Measurements from ENCODE around the gene TRMT61A. TPM values are rescaled to one million over a fixed set of nuclear protein-coding genes. Genes with fewer than 3 reads are reported as not detected.

TRMT61A gene
- total RNA-seq, 2 experiments from 2014 or later, result 20.6 to 22.1 TPM

DNA sequence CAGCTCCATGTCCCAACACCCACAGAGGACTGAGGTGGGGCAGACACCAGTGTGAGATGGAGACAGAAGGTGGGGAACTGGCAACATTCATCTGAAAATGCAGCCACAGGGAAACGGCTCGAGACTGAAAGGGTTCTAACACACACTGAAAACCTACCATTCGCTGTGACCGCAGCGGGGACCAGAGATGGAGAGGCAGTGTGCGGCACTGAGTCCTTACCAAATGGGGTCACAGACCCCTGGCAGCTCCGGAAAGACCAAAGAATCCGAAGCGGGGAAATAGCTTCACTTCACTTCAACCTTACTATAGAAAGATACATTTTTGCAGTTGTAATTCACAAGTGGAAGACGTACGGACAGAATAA is 23.8 kb downstream of the TRMT61A start:
- Mint-ChIP-seq H3K27ac (no peak overlapping the region), H3K4me1 (peaks cover 4% of the 10 kb centered on the region), H3K9me3 (no peaks in the 10 kb centered on the region), H3K27me3 (no peaks in the 10 kb centered on the region), H3K4me3 (no peak overlapping the region), H3K36me3 (peaks cover 2% of the 10 kb centered on the region)
- no peak for DNase-seq

- Mint-ChIP-seq H3K27me3 (no peaks in the 10 kb centered on the region), H3K27ac (no peak overlapping the region), H3K9me3 (no peaks in the 10 kb centered on the region), H3K36me3 (peaks cover 16% of the 10 kb centered on the region), H3K4me3 (no peak overlapping the region), H3K4me1 (peaks cover 31% of the 10 kb centered on the region)
- DNase-seq, result no peak
Observed at GRCh38 chr14:103555559-103556337, 26.8 kb downstream of the TRMT61A start.

DNA sequence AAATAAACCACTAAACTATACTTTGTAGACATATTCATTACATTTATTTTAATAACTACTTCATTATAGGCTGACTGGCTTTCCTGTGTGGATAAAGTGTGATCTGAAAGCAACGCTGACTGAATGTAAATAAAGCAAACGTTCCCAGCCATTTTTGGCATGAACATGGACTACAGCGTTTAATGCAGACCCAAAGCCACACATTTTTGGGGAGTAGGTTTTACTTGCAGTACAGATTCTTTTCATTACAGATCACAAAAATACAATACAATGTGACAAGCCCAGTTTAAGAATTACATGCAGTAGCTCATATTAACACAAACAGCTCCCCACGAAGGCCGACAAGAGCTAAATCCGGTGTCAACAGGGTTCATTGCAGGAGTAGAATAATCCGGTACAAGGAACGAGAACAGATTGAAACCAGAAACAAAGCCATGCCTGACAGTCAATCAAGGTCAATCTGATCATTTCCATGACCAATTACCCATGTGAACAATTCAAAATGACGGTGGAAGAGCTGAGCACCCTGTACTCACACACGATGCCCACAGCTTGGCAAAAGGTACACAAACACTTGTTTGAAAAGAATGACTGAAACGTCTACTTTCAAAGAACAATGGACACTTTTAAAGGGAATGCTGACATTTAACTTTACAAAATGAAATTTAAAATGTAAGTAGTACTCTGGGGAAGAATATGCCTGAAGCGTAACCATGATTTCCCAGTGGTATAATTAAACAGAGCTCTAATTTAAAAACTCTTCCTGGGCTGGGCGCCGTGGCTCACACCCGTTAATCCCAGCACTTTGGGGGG is 28.2 kb downstream of the TRMT61A start:
- peaks cover 27% of the 10 kb centered on the region for H3K36me3 Mint-ChIP-seq
- H3K9me3 Mint-ChIP-seq, result no peaks in the 10 kb centered on the region
- no peak overlapping the region for H3K4me3 Mint-ChIP-seq
- H3K27ac Mint-ChIP-seq, result no peak overlapping the region
- no peaks in the 10 kb centered on the region for H3K27me3 Mint-ChIP-seq
- DNase-seq, result no peak
- H3K4me1 Mint-ChIP-seq, result peaks cover 41% of the 10 kb centered on the region

GRCh38 chr14:103558071-103558882 is 29.3 kb downstream of the TRMT61A start:
- Mint-ChIP-seq H3K4me3 (peak overlapping the region; percentile 22), H3K27ac (peak overlapping the region; percentile 38)

DNA sequence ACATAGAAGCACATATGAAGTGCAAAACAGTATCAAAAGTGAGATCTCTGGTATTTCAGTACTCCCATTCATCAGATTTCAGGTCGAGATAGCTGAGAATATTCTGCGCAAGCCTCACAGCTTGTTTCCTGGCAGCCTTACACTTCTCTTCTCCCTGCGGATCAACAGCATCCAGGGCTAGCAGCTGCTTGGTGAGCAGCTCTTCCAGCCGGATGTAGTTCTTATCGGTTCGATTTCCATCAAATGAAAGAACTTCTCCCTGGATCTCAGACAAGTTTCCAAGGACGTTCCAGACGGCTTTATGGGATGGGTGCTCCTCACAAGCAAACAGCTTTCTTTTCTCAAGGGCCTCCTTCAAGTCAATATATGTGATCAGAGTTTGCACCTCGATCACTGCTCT is 30.8 kb downstream of the TRMT61A start:
- H3K36me3 Mint-ChIP-seq, result peaks cover 28% of the 10 kb centered on the region
- no peaks in the 10 kb centered on the region for H3K9me3 Mint-ChIP-seq

More at GRCh38 chr14:103558071-103558882, 29.3 kb downstream of the TRMT61A start:
- Mint-ChIP-seq H3K9me3 (no peaks in the 10 kb centered on the region), H3K4me1 (peaks cover 42% of the 10 kb centered on the region), H3K36me3 (peaks cover 29% of the 10 kb centered on the region), H3K27me3 (no peaks in the 10 kb centered on the region)
- no peak for DNase-seq

DNA sequence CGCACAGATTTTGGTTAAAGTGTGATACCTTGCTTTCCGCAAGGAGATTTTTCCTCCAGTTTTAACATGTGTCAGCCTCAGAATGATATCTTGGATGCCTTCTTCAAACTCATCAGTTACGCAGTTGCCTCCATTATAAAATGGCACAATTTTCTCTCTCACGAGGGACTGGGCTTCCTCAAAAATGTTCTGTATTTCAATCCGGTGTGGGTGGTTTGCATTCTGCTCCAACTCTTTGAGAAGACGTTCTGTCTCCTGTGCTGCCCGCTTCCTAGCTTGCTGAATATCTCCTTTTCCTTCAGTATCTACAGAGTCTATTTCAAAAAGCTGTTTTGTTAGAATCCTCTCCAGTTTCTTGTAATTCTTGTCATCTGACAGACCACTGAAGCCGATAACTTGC is 31.7 kb downstream of the TRMT61A start:
- peaks cover 54% of the 10 kb centered on the region for H3K4me1 Mint-ChIP-seq
- H3K27me3 Mint-ChIP-seq, result no peaks in the 10 kb centered on the region
- no peak for DNase-seq
- peak overlapping the region; percentile 97 for H3K4me3 Mint-ChIP-seq
- no peak overlapping the region for H3K27ac Mint-ChIP-seq
- no peaks in the 10 kb centered on the region for H3K9me3 Mint-ChIP-seq
- peaks cover 28% of the 10 kb centered on the region for H3K36me3 Mint-ChIP-seq

More for the DNA sequence above, 30.8 kb downstream of the TRMT61A start:
- Mint-ChIP-seq H3K4me1 (peaks cover 52% of the 10 kb centered on the region), H3K27me3 (no peaks in the 10 kb centered on the region), H3K4me3 (peak overlapping the region; percentile 14), H3K27ac (no peak overlapping the region)
- DNase-seq, result no peak

- Mint-ChIP-seq H3K4me3 (peak overlapping the region; percentile 97), H3K9me3 (no peaks in the 10 kb centered on the region), H3K36me3 (peaks cover 28% of the 10 kb centered on the region), H3K27me3 (no peaks in the 10 kb centered on the region), H3K27ac (peak overlapping the region; percentile 93), H3K4me1 (peaks cover 58% of the 10 kb centered on the region)
- peak; percentile 63 for DNase-seq
Observed at GRCh38 chr14:103561381-103562178, 32.6 kb downstream of the TRMT61A start.

- peak overlapping the region; percentile 97 for H3K4me3 Mint-ChIP-seq
- H3K36me3 Mint-ChIP-seq, result peaks cover 28% of the 10 kb centered on the region
- no peaks in the 10 kb centered on the region for H3K27me3 Mint-ChIP-seq
- no peaks in the 10 kb centered on the region for H3K9me3 Mint-ChIP-seq
- H3K27ac Mint-ChIP-seq, result peak overlapping the region; percentile 93
- peak; percentile 71 for DNase-seq
- peaks cover 59% of the 10 kb centered on the region for H3K4me1 Mint-ChIP-seq
Observed at GRCh38 chr14:103562179-103562428, 33.1 kb downstream of the TRMT61A start.

DNA sequence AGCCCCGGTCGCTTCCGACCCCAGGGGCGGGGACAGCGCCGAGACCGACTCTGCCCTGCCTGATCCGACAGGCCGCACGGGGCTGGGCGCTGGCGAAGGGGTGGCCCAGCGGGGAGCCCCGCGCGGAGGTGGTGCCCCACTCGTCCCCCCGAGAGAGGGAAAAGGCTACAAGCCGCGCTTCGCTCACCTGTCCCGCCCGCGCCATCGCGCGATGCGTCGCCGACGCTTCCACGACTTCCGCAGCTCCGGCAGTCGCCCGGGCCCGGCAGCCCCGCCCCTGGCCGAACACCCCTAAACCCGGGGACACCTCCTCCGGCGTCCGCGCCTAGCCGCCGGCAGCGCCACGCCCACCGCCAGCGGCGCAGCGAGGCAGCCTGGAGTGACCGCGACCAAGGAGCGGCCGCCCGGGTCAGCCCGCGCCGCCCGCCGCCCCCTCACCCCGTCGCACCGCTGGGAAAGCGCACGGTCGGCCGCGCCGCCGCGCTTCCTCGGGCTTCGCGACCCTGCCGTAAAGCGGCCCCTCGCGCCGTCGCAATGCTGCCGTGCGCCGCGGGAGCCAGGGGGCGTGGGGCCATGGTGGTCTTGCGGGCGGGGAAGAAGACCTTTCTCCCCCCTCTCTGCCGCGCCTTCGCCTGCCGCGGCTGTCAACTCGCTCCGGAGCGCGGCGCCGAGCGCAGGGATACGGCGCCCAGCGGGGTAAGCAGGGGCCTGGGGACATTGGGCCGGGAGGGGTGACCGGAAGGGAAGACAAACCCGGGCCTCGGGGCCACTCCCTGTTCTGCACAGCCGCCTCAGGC is 33.6 kb downstream of the TRMT61A start, which contains the start of the genes BAG5 and COA8:
TSS of gene BAG5 (minus strand) at position 229 of the 797 bp plus-strand sequence. CDS start 1,493 bp downstream, outside the sequence.
TSS of gene COA8 (plus strand) at position 532 of the 797 bp plus-strand sequence. CDS start at position 574, 42 bp downstream.
- H3K27ac Mint-ChIP-seq, result peak within 1 kb of the TSS; percentile 93
- peaks cover 28% of the 10 kb centered on the region for H3K36me3 Mint-ChIP-seq
- peaks cover 57% of the 10 kb centered on the region for H3K4me1 Mint-ChIP-seq
- H3K9me3 Mint-ChIP-seq, result no peaks in the 10 kb centered on the region
- H3K4me3 Mint-ChIP-seq, result peak within 1 kb of the TSS; percentile 98
- DNase-seq, result peak; percentile 92
- no peaks in the 10 kb centered on the region for H3K27me3 Mint-ChIP-seq

GRCh38 chr14:103563226-103563620 is 34.2 kb downstream of the TRMT61A start:
- Mint-ChIP-seq H3K27ac (peak overlapping the region; percentile 83), H3K4me1 (peaks cover 59% of the 10 kb centered on the region), H3K4me3 (peak overlapping the region; percentile 98), H3K9me3 (no peaks in the 10 kb centered on the region), H3K27me3 (no peaks in the 10 kb centered on the region), H3K36me3 (peaks cover 28% of the 10 kb centered on the region)
- DNase-seq, result no peak

DNA sequence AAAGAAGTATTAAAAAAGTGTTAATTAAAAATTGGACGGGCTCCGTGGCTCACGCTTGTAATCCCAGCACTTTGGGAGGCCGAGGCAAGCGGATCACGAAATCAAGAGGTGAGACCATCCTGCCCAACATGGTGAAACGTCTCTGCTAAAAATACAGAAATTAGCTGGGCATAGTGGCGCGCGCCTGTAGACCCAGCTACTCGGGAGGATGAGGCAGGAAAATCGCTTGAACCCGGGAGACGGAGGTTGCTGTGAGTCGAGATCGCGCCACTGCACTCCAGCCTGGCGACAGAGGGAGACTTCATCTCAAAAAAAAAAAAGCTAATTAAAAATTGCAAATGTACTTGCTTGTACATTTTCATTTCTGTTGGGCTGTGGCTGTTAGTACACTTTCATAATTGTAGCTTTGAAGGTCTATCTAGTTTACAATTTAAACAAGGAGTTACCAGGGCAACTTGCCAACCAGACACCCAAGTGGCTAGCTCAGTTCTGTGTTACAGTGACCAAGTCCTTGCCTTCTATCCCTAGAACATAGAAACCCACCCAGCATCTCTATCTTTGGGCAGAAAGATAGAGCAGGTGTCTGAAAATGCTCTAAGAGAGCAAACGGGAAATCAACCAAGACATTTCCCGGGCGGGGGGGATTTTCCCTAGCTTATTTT is 35.0 kb downstream of the TRMT61A start:
- no peak for DNase-seq
- Mint-ChIP-seq H3K36me3 (peaks cover 28% of the 10 kb centered on the region), H3K9me3 (no peaks in the 10 kb centered on the region), H3K4me1 (peaks cover 51% of the 10 kb centered on the region), H3K27ac (no peak overlapping the region), H3K4me3 (peak overlapping the region; percentile 98), H3K27me3 (no peaks in the 10 kb centered on the region)

DNA sequence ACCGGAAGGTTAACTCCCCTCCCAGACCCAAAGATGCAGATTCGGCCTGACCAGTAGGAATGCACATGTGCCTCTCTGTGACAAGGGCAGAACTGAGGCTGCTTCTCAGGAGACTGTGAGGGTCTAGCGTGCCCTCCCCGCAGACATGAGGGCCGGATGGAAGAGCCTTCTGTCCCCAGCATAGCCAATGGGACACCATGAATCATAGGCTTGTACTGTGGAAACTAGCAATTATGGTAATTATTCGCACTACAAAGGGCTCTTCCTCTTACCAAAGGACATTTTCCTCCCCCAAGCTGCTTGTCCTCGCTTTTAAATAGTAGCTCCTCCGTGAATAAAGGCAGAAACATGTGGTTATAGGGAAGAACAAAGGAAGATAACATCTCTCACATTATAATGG is 40.0 kb downstream of the TRMT61A start:
- Mint-ChIP-seq H3K9me3 (no peaks in the 10 kb centered on the region), H3K4me1 (peaks cover 17% of the 10 kb centered on the region), H3K27ac (no peak overlapping the region), H3K4me3 (no peak overlapping the region), H3K27me3 (no peaks in the 10 kb centered on the region), H3K36me3 (no peaks in the 10 kb centered on the region)
- DNase-seq, result no peak

DNA sequence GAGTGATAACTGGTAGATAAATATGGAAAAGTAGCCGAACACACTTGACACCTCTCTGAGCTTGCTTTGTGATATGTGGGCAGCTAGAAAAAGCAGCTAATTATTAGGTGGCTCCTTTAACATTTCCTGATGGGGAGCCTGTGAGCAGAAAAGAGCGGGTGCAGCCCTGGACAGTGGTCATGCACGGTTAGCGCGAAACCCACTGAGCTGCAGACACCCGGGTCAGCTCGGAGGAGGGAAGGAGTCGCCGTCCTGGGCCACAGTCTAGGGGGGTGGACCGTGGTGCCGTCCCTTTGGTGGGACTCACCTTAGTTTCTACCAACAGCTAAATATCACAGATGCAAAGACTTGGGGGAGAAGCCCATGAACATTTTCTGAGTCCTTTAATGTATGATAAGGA is 40.4 kb downstream of the TRMT61A start:
- peaks cover under 1% of the 10 kb centered on the region for H3K36me3 Mint-ChIP-seq
- DNase-seq, result no peak
- no peaks in the 10 kb centered on the region for H3K9me3 Mint-ChIP-seq
- H3K4me1 Mint-ChIP-seq, result peaks cover 14% of the 10 kb centered on the region
- H3K4me3 Mint-ChIP-seq, result no peak overlapping the region
- H3K27ac Mint-ChIP-seq, result no peak overlapping the region
- H3K27me3 Mint-ChIP-seq, result no peaks in the 10 kb centered on the region
